Thoracic aorta (tissue), 2 donors: ENCODE data around the gene WDFY4. TPM values are rescaled to one million over a fixed set of nuclear protein-coding genes. Genes with fewer than 3 reads are reported as not detected.

Experiments
- ATAC-seq: fragments of 150-250 bp; one replicate; pipeline ENCODE4 v1.8.0; 2017; ENCODE audit warnings: low read depth; ENCODE audit not compliant: insufficient number of reproducible peaks, low FRiP score
- DNase-seq: peaks from one replicate; pipeline ENCODE4 v3.0.0-alpha.2; 2020; ENCODE audit warnings: low spot score
- H3K27ac ChIP-seq, 2 donors: fragments of 200-600 bp; sonication (generic); 1 replicate in 1 of 2; 2 replicates in 1 of 2; pipeline ENCODE4 v1.5.1; 2016; ENCODE audit warnings: mild to moderate bottlenecking in 2 of 2, moderate library complexity in 2 of 2
- H3K27me3 ChIP-seq: fragments of 200-600 bp; sonication (generic); replicated peaks from 2 replicates; pipeline ENCODE4 v1.6.0; 2016; ENCODE audit warnings: mild to moderate bottlenecking; ENCODE audit not compliant: insufficient read depth
- H3K36me3 ChIP-seq: fragments of 200-600 bp; sonication (generic); one replicate; pipeline ENCODE4 v1.5.1; 2016
- H3K4me1 ChIP-seq, 2 donors: fragments of 200-600 bp; sonication (generic); 1 replicate in 1 of 2; 2 replicates in 1 of 2; pipeline versions ENCODE4 v1.5.1 to v1.6.0; 2016; ENCODE audit warnings: low read depth in 2 of 2, mild to moderate bottlenecking in 1 of 2; ENCODE audit not compliant: control insufficient read depth in 1 of 2
- H3K4me3 ChIP-seq: fragments of 200-600 bp; sonication (generic); 2 replicates; pipeline ENCODE4 v1.5.1; 2016; ENCODE audit warnings: mild to moderate bottlenecking
- H3K9me3 ChIP-seq: fragments of 200-600 bp; sonication (generic); 2 replicates; pipeline ENCODE4 v1.5.1; 2016
- total RNA-seq, 2 donors: library from RNA; depleted of rRNA; stranded (reverse); fragments of >200 nt; gene quantifications; one replicate each; pipeline versions ENCODE4 v1.1.0 to v1.2.3, GENCODE V29; 2016
- TF ChIP-seq, protein P1 (sequence below): fragments of 200-600 bp; sonication (generic); IDR thresholded peaks from one replicate; pipeline ENCODE4 v1.5.1; 2019; ENCODE audit warnings: antibody characterized with exemption

WDFY4 gene
- total RNA-seq, 2 donors from 2014 or later: 10.0 to 14.9 TPM

GRCh38 chr10:48845512-48845911 lies 160.8 kb downstream of the WDFY4 start:
- no peak for ATAC-seq
- no peaks in the 10 kb centered on the region for H3K9me3 ChIP-seq
- H3K36me3 ChIP-seq: no peaks in the 10 kb centered on the region
- no peaks in the 10 kb centered on the region for H3K27me3 ChIP-seq
- H3K27ac ChIP-seq: no peak overlapping the region
- H3K4me1 ChIP-seq: no peaks in the 10 kb centered on the region
- no peak for DNase-seq
- TF ChIP-seq, protein P1, sequence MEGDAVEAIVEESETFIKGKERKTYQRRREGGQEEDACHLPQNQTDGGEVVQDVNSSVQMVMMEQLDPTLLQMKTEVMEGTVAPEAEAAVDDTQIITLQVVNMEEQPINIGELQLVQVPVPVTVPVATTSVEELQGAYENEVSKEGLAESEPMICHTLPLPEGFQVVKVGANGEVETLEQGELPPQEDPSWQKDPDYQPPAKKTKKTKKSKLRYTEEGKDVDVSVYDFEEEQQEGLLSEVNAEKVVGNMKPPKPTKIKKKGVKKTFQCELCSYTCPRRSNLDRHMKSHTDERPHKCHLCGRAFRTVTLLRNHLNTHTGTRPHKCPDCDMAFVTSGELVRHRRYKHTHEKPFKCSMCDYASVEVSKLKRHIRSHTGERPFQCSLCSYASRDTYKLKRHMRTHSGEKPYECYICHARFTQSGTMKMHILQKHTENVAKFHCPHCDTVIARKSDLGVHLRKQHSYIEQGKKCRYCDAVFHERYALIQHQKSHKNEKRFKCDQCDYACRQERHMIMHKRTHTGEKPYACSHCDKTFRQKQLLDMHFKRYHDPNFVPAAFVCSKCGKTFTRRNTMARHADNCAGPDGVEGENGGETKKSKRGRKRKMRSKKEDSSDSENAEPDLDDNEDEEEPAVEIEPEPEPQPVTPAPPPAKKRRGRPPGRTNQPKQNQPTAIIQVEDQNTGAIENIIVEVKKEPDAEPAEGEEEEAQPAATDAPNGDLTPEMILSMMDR: no peak
- no peak overlapping the region for H3K4me3 ChIP-seq

DNA sequence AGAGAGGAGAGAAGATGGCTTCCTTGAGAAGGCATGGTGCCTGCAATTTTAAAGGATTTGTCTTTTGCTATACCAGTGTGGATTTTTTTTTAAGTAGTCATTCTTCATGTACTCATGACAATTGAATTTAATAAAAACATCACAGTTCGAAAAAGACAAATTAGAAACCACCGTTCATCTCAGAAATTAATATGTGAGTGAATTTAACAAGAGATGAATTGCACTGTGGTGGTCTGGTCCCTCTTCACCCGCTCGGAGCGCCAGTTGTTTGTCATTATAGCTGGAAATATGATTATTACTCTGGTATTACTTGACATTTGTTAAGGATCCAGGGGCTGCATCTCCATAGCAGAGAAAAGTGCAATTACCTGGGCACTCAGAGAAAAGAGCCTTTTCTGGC lies 163.0 kb downstream of the WDFY4 start:
- H3K4me1 ChIP-seq: no peaks in the 10 kb centered on the region
- no peak for DNase-seq
- no peak overlapping the region for H3K4me3 ChIP-seq
- H3K36me3 ChIP-seq: no peaks in the 10 kb centered on the region
- no peaks in the 10 kb centered on the region for H3K27me3 ChIP-seq
- H3K27ac ChIP-seq: no peak overlapping the region
- H3K9me3 ChIP-seq: no peaks in the 10 kb centered on the region
- ATAC-seq: no peak
- TF ChIP-seq, protein P1: no peak

GRCh38 chr10:48856855-48857254 lies 172.2 kb downstream of the WDFY4 start:
- no peak for DNase-seq
- H3K9me3 ChIP-seq: peaks cover 3% of the 10 kb centered on the region
- TF ChIP-seq, protein P1: no peak
- H3K4me1 ChIP-seq: no peaks in the 10 kb centered on the region
- ATAC-seq: no peak
- no peak overlapping the region for H3K4me3 ChIP-seq
- H3K27ac ChIP-seq: no peak overlapping the region
- no peaks in the 10 kb centered on the region for H3K36me3 ChIP-seq
- no peaks in the 10 kb centered on the region for H3K27me3 ChIP-seq

- Histone ChIP-seq H3K27me3 (no peaks in the 10 kb centered on the region), H3K27ac (no peak overlapping the region), H3K36me3 (no peaks in the 10 kb centered on the region), H3K4me3 (no peak overlapping the region), H3K4me1 (no peaks in the 10 kb centered on the region), H3K9me3 (no peaks in the 10 kb centered on the region)
- TF ChIP-seq, protein P1: no peak
- DNase-seq (no peak), ATAC-seq (no peak)
Measured at GRCh38 chr10:48872234-48872633, 187.6 kb downstream of the WDFY4 start.

DNA sequence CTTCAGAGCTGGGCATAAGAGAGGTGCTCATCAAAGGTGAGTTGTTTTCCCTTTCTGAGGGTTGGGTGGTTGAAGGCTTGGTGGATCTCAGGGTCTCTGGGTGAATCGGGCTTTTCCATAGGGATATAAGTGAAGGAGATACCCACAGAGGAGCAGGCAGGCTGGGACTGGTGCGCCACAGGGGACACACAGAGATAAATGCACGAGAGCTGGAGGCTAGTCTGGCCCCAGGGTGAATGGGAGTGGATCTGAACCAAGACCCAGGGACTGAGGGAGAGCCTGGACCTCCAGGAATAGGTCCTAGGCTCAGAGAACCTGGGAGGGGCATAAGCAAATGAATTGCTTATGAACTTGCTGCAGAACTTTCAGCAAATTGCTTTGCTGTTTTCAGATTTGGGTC lies 193.4 kb downstream of the WDFY4 start:
- H3K27ac ChIP-seq: no peak overlapping the region
- no peaks in the 10 kb centered on the region for H3K27me3 ChIP-seq
- H3K9me3 ChIP-seq: no peaks in the 10 kb centered on the region
- DNase-seq (no peak), ATAC-seq (no peak)
- TF ChIP-seq, protein P1: no peak
- no peaks in the 10 kb centered on the region for H3K4me1 ChIP-seq
- no peak overlapping the region for H3K4me3 ChIP-seq
- H3K36me3 ChIP-seq: no peaks in the 10 kb centered on the region
